CD4-positive, CD25-positive, alpha-beta regulatory T cell (primary cell): Measurements from ENCODE around the gene MUSK. TPM values are rescaled to one million over a fixed set of nuclear protein-coding genes. Genes with fewer than 3 reads are reported as not detected.
"Not testable (repeated sequence)": the region's sequence is repeated elsewhere in the genome, so short reads cannot be mapped to it uniquely, and the experiment has no call there.

Experiments used
- ATAC-seq, 2 donors: fragments of 150-1000 bp; cut with Tn5 transposase; one replicate each; pipeline ENCODE4 v1.10.0; 2021; ENCODE audit warnings: low read depth in 2 of 2, moderate number of reproducible peaks in 2 of 2, moderate library complexity in 1 of 2
- DNase-seq, 3 donors: peaks; one replicate each; pipeline versions ENCODE4 v3.0.0 to v3.0.0-alpha.2; 2012 to 2022; ENCODE audit warnings: mixed read lengths in 1 of 3
- H3K27ac ChIP-seq: one replicate; pipeline ENCODE4 v1.7.0; 2013; ENCODE audit warnings: mild to moderate bottlenecking, low read length; ENCODE audit not compliant: insufficient read depth, poor library complexity, severe bottlenecking
- H3K27me3 ChIP-seq: one replicate; pipeline ENCODE4 v1.7.0; 2013; ENCODE audit warnings: low read length; ENCODE audit not compliant: control insufficient read depth, insufficient read depth
- H3K36me3 ChIP-seq: one replicate; pipeline ENCODE4 v1.7.0; 2013; ENCODE audit warnings: mild to moderate bottlenecking, low read length, moderate library complexity; ENCODE audit not compliant: control insufficient read depth, insufficient read depth
- H3K4me1 ChIP-seq: 2 replicates; pipeline ENCODE4 v1.7.0; 2013; ENCODE audit warnings: mild to moderate bottlenecking, low read length; ENCODE audit not compliant: insufficient read depth, control insufficient read depth, poor library complexity, severe bottlenecking
- H3K4me3 ChIP-seq: one replicate; pipeline ENCODE4 v1.7.0; 2013; ENCODE audit warnings: low read depth, mild to moderate bottlenecking, low read length, moderate library complexity
- H3K9me3 ChIP-seq, 2 experiments: 1 replicate in 1 of 2; 2 replicates in 1 of 2; pipeline ENCODE4 v1.7.0; 2013; ENCODE audit warnings: low read length in 2 of 2, mild to moderate bottlenecking in 1 of 2, moderate library complexity in 1 of 2; ENCODE audit not compliant: control insufficient read depth in 2 of 2
- H3K27ac Mint-ChIP-seq, 3 donors: one replicate each; pipeline ENCODE4 v1.8.0; 2020 to 2022; ENCODE audit warnings: mild to moderate bottlenecking in 3 of 3, mixed read lengths in 3 of 3, moderate library complexity in 2 of 3
- H3K27me3 Mint-ChIP-seq: one replicate; pipeline ENCODE4 v1.8.0; 2022; ENCODE audit warnings: mild to moderate bottlenecking, mixed read lengths
- H3K36me3 Mint-ChIP-seq: one replicate; pipeline ENCODE4 v1.8.0; 2020; ENCODE audit warnings: mixed read lengths
- H3K4me1 Mint-ChIP-seq, 4 donors: one replicate each; pipeline ENCODE4 v1.8.0; 2020 to 2022; ENCODE audit warnings: mixed read lengths in 4 of 4, mild to moderate bottlenecking in 1 of 4
- H3K4me3 Mint-ChIP-seq, 4 donors: one replicate each; pipeline ENCODE4 v1.8.0; 2020 to 2022; ENCODE audit warnings: mild to moderate bottlenecking in 4 of 4, mixed read lengths in 4 of 4, moderate library complexity in 3 of 4
- H3K9me3 Mint-ChIP-seq, 7 donors: one replicate each; pipeline ENCODE4 v1.8.0; 2020 to 2022; ENCODE audit warnings: mixed read lengths in 7 of 7, mild to moderate bottlenecking in 3 of 7, moderate library complexity in 2 of 7
- polyA plus RNA-seq, 4 donors: library from polyadenylated mRNA; unstranded; fragments of 300-500 nt; fragmentation: Illumina TruSeq; gene quantifications; one replicate each; pipeline ENCODE4 v1.2.3, GENCODE V29; 2021
- total RNA-seq: library from RNA; stranded (reverse); gene quantifications from one replicate; pipeline ENCODE4 v1.2.3, GENCODE V29; 2022

MUSK gene
- total and polyA plus RNA-seq, 5 donors from 2014 or later, result not detected

DNA sequence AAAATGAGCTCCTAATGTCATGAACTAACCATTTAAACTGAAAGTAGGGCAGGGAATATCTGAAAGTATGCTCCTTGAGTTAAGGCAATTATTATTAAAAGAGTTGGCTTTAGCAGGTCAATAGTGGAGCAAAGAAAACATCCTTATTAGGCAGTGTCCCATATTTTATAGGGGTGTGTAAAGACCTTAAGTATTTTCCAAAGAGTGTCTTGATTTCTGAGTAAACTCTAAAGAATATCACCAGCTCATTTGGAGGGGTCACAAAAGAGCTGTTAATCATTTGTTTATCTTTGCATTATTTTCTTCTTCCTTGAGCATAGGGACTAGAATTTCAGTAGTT, 109.3 kb downstream of the MUSK start:
- Mint-ChIP-seq H3K4me3 (no peak overlapping the region), H3K4me1 (no peaks in the 10 kb centered on the region), H3K9me3 (peaks cover 0 to 3% (median 0%) of the 10 kb centered on the region in 7 donors), H3K27ac (no peak overlapping the region), H3K36me3 (no peaks in the 10 kb centered on the region), H3K27me3 (no peaks in the 10 kb centered on the region)
- H3K27me3 ChIP-seq, result no peaks in the 10 kb centered on the region
- H3K4me3 ChIP-seq, result no peak overlapping the region
- ATAC-seq (no peak), DNase-seq (no peak)
- no peaks in the 10 kb centered on the region for H3K36me3 ChIP-seq
- H3K4me1 ChIP-seq, result no peaks in the 10 kb centered on the region
- no peak overlapping the region for H3K27ac ChIP-seq
- no peaks in the 10 kb centered on the region for H3K9me3 ChIP-seq

DNA sequence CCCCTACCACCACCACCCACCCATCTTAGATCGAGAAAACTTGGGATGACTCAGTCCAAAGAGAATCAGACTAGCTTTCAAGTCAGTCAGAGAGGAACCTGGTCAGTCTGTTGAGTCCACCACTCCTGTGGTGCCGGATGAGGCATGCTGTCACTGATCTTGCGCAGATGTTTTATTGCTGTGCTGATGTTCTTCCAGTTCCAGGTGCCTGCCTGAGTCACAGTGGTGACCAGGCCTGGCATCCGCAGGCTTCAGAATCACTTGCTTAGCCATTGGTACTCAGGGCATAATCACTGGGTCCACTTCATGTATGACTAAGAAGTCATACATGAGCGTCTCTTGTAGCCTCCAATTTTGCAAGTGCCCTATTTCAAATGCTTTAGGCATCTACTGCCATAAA, 114.1 kb downstream of the MUSK start:
- DNase-seq (no peak), ATAC-seq (no peak)
- Mint-ChIP-seq H3K27me3 (no peaks in the 10 kb centered on the region), H3K4me1 (no peaks in the 10 kb centered on the region), H3K27ac (no peak overlapping the region), H3K36me3 (no peaks in the 10 kb centered on the region), H3K4me3 (no peak overlapping the region), H3K9me3 (peaks cover 0 to 5% (median 0%) of the 10 kb centered on the region in 7 donors)
- no peak overlapping the region for H3K27ac ChIP-seq
- H3K36me3 ChIP-seq, result no peaks in the 10 kb centered on the region
- no peaks in the 10 kb centered on the region for H3K9me3 ChIP-seq
- no peaks in the 10 kb centered on the region for H3K4me1 ChIP-seq
- no peaks in the 10 kb centered on the region for H3K27me3 ChIP-seq
- no peak overlapping the region for H3K4me3 ChIP-seq

DNA sequence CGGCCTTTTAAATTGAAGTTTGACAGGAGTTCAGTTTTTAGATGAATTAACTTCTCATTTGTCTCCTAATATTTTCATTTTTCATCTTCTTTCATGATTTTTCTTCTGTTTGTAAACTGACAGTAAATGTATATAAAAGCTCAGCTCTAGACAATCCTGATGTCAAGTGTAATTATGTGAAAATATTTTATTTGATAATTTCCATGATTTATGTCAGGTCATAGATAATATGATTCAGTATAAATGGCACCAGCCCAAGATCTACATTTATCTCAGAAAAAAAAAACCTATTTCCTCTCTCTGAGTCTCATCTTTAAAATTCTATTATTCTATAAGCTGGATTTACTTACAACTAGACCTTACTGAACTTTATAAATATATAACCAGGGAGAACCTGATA, 115.7 kb downstream of the MUSK start:
- Histone ChIP-seq H3K4me1 (no peaks in the 10 kb centered on the region), H3K27ac (no peak overlapping the region), H3K4me3 (no peak overlapping the region), H3K36me3 (no peaks in the 10 kb centered on the region), H3K27me3 (no peaks in the 10 kb centered on the region), H3K9me3 (no peaks in the 10 kb centered on the region)
- no peaks in the 10 kb centered on the region for H3K27me3 Mint-ChIP-seq
- no peak for ATAC-seq
- H3K4me1 Mint-ChIP-seq, result no peaks in the 10 kb centered on the region
- H3K36me3 Mint-ChIP-seq, result no peaks in the 10 kb centered on the region
- peaks cover 0 to 5% (median 0%) of the 10 kb centered on the region in 7 donors for H3K9me3 Mint-ChIP-seq
- no peak overlapping the region for H3K4me3 Mint-ChIP-seq
- no peak overlapping the region for H3K27ac Mint-ChIP-seq
- no peak for DNase-seq

DNA sequence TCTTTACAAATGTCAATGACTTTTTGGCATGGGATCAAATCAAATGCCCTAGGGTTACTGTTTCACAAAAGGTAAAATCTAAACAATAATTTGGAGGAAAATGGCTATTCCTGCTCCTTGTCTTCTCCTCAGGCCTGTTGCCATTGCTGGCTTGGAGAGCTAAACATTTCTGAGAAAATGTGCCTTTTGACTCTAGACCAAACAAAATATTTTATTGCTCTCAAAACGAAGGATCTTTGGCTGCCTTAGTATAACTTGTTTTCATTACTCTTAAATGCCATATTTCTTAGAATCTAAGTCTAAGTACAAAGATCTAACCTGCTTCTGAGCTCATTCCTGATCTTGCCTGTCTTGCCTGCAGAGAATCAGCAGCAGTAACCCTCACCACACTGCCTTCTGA, 116.6 kb downstream of the MUSK start:
- H3K4me1 ChIP-seq, result no peaks in the 10 kb centered on the region
- H3K27ac Mint-ChIP-seq, result no peak overlapping the region

DNA sequence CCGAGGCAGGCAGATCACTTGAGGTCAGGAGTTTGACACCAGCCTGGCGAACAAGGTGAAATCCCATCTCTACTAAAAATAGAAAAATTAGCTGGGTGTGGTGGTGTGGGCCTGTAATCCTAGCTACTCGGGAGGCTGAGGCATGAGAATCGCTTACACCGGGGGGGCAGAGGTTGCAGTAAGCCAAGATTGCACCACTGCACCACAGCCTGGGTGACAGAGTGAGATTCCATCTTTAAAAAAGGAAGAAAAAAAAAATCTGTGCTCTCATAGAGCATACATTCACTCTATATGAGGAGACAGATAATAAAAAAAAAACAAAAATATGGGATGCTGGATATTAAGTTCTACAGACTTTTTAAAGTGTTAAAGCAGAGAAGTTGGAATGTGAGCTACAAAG, 119.8 kb downstream of the MUSK start:
- H3K36me3 ChIP-seq, H3K27ac ChIP-seq, H3K4me1 ChIP-seq, H3K4me3 ChIP-seq, DNase-seq, H3K27ac Mint-ChIP-seq, H3K4me1 Mint-ChIP-seq, H3K9me3 ChIP-seq, H3K36me3 Mint-ChIP-seq, H3K4me3 Mint-ChIP-seq, H3K27me3 Mint-ChIP-seq, ATAC-seq, H3K9me3 Mint-ChIP-seq, H3K27me3 ChIP-seq: not testable (repeated sequence)

More for the DNA sequence above, 116.6 kb downstream of the MUSK start:
- Mint-ChIP-seq H3K4me1 (no peaks in the 10 kb centered on the region), H3K9me3 (peaks cover 0 to 5% (median 0%) of the 10 kb centered on the region in 7 donors), H3K36me3 (no peaks in the 10 kb centered on the region), H3K27me3 (no peaks in the 10 kb centered on the region), H3K4me3 (no peak overlapping the region)
- no peak for ATAC-seq
- DNase-seq, result no peak
- no peaks in the 10 kb centered on the region for H3K27me3 ChIP-seq
- no peak overlapping the region for H3K4me3 ChIP-seq
- no peaks in the 10 kb centered on the region for H3K9me3 ChIP-seq
- no peak overlapping the region for H3K27ac ChIP-seq
- H3K36me3 ChIP-seq, result no peaks in the 10 kb centered on the region

DNA sequence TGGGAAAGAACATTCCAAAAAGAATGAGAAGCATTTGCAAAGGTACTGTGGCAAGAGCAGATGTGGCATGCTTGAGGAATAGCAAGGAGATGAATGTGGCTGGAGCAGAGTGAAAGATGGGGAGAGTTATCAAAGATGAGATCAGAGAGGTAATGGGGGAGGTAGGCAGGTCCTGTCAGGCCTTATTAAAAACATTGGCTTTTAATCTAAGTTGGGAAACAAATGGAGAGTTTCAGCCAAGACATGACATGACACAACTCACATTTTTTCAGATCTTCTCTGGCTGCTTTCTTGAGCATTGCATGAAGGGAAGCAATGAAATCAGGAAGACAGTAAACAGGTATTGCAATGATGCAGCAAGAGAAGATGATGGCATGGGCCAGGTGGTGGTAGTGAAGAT, 120.3 kb downstream of the MUSK start:
- no peak overlapping the region for H3K27ac Mint-ChIP-seq
- no peaks in the 10 kb centered on the region for H3K4me1 Mint-ChIP-seq

DNA sequence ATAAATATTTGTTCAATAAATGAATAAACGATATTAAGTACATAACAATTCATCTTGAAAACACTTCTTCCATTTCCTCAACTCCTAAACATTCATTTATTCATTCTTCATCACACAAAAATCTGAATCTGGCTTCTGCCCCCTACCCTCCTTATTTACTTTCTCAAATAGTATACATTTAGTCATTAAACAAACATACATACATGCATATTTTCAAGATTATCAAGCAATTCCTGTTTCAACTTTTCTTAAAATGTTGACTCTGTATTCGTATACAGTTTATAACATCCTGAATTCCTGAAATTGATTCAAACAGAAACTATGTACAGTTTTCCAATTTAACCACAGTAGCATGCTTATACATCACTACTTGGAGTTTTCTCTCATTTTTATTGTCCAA, 129.0 kb downstream of the MUSK start:
- Mint-ChIP-seq H3K4me3 (no peak overlapping the region), H3K27me3 (no peaks in the 10 kb centered on the region), H3K27ac (no peak overlapping the region), H3K36me3 (no peaks in the 10 kb centered on the region), H3K9me3 (peaks cover 0 to 8% (median 3%) of the 10 kb centered on the region in 7 donors), H3K4me1 (no peaks in the 10 kb centered on the region)
- DNase-seq, result no peak
- Histone ChIP-seq H3K9me3 (no peaks in the 10 kb centered on the region), H3K27ac (no peak overlapping the region), H3K36me3 (no peaks in the 10 kb centered on the region), H3K27me3 (no peaks in the 10 kb centered on the region), H3K4me1 (no peaks in the 10 kb centered on the region), H3K4me3 (no peak overlapping the region)
- no peak for ATAC-seq

More for the DNA sequence above, 120.3 kb downstream of the MUSK start:
- no peaks in the 10 kb centered on the region for H3K27me3 Mint-ChIP-seq
- DNase-seq (no peak), ATAC-seq (no peak)
- H3K4me3 ChIP-seq, result no peak overlapping the region
- H3K27me3 ChIP-seq, result no peaks in the 10 kb centered on the region
- H3K36me3 Mint-ChIP-seq, result no peaks in the 10 kb centered on the region
- no peak overlapping the region for H3K4me3 Mint-ChIP-seq
- peaks cover 0 to 5% (median 0%) of the 10 kb centered on the region in 7 donors for H3K9me3 Mint-ChIP-seq
- H3K36me3 ChIP-seq, result no peaks in the 10 kb centered on the region
- H3K27ac ChIP-seq, result no peak overlapping the region
- H3K4me1 ChIP-seq, result no peaks in the 10 kb centered on the region
- peaks cover 0 to 2% of the 10 kb centered on the region in 2 experiments for H3K9me3 ChIP-seq

DNA sequence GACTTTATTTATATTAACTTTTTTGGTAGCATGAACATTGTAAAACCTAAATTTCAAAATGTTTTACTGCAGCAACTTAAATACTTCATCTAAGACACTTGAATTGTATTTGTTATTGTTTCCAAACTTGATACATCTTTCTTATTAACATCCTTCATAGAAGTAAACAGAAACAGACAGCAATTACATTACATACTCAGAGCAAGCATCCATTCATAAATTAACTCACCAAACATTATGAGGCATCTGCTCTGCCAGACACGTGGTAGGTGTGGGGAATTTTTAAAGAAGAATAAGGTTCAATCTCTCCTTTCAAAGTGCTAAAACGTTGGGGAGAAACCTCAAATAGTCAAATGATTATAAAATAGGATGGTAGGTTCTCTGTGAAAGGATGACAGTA, 130.8 kb downstream of the MUSK start:
- ATAC-seq (no peak), DNase-seq (no peak)
- Histone ChIP-seq H3K9me3 (no peaks in the 10 kb centered on the region), H3K4me3 (no peak overlapping the region), H3K36me3 (no peaks in the 10 kb centered on the region), H3K27ac (no peak overlapping the region), H3K27me3 (no peaks in the 10 kb centered on the region), H3K4me1 (no peaks in the 10 kb centered on the region)
- no peak overlapping the region for H3K4me3 Mint-ChIP-seq
- peaks cover 0 to 8% (median 3%) of the 10 kb centered on the region in 7 donors for H3K9me3 Mint-ChIP-seq
- H3K27me3 Mint-ChIP-seq, result no peaks in the 10 kb centered on the region
- H3K4me1 Mint-ChIP-seq, result no peaks in the 10 kb centered on the region
- no peak overlapping the region for H3K27ac Mint-ChIP-seq
- no peaks in the 10 kb centered on the region for H3K36me3 Mint-ChIP-seq
